GM23338 (cell line): Measurements from ENCODE around the gene TYRO3. TPM values are rescaled to one million over a fixed set of nuclear protein-coding genes. Genes with fewer than 3 reads are reported as not detected.

Experiments
- ATAC-seq: fragments of 200-7000 bp; cut with Tn5 transposase; 3 replicates; pipeline ENCODE4 v1.9.1; 2020
- DNase-seq: peaks from one replicate; pipeline ENCODE4 v3.0.0-alpha.2; 2015; ENCODE audit warnings: low spot score
- H2AFZ ChIP-seq: fragments of 200-600 bp; sonication (generic); 2 replicates; pipeline ENCODE4 v1.8.0; 2016; ENCODE audit warnings: antibody characterized with exemption, mild to moderate bottlenecking, moderate library complexity
- H3F3A ChIP-seq: fragments of 200-600 bp; sonication (generic); replicated peaks from 2 replicates; pipeline ENCODE4 v1.8.0; 2017; ENCODE audit warnings: antibody characterized with exemption, mixed run types, low read depth
- H3K27ac ChIP-seq: fragments of 200-600 bp; sonication (generic); 2 replicates; pipeline ENCODE4 v1.6.1; 2016; ENCODE audit warnings: low read depth
- H3K27me3 ChIP-seq: fragments of 200-600 bp; sonication (generic); 2 replicates; pipeline ENCODE4 v1.8.0; 2016; ENCODE audit warnings: mild to moderate bottlenecking, mixed run types, moderate library complexity; ENCODE audit not compliant: insufficient read depth
- H3K36me3 ChIP-seq: fragments of 200-600 bp; sonication (generic); 2 replicates; pipeline ENCODE4 v1.8.0; 2016; ENCODE audit warnings: mild to moderate bottlenecking; ENCODE audit not compliant: insufficient read depth
- H3K4me1 ChIP-seq: fragments of 200-600 bp; sonication (generic); 2 replicates; pipeline ENCODE4 v1.8.0; 2016; ENCODE audit warnings: mild to moderate bottlenecking, moderate library complexity; ENCODE audit not compliant: insufficient read depth
- H3K4me2 ChIP-seq: fragments of 200-600 bp; sonication (generic); 2 replicates; pipeline ENCODE4 v1.7.1; 2017; ENCODE audit warnings: mixed run types
- H3K4me3 ChIP-seq: fragments of 200-600 bp; sonication (generic); 2 replicates; pipeline ENCODE4 v1.6.1; 2016; ENCODE audit warnings: mixed run types
- H3K79me2 ChIP-seq: fragments of 200-600 bp; sonication (generic); replicated peaks from 2 replicates; pipeline ENCODE4 v1.8.0; 2017; ENCODE audit warnings: mild to moderate bottlenecking; ENCODE audit not compliant: insufficient read depth
- H3K9me2 ChIP-seq: fragments of 200-600 bp; sonication (generic); 2 replicates; pipeline ENCODE4 v1.8.0; 2017; ENCODE audit not compliant: insufficient read depth
- H4K20me1 ChIP-seq: fragments of 200-600 bp; sonication (generic); replicated peaks from 2 replicates; pipeline ENCODE4 v1.8.0; 2017; ENCODE audit warnings: mild to moderate bottlenecking; ENCODE audit not compliant: insufficient read depth
- H3K27ac Mint-ChIP-seq: 2 replicates; pipeline ENCODE4 v1.8.0; 2020; ENCODE audit warnings: inconsistent platforms, mild to moderate bottlenecking, moderate library complexity, mixed read lengths
- H3K27me3 Mint-ChIP-seq: 3 replicates; pipeline ENCODE4 v1.8.0; 2022; ENCODE audit warnings: low read depth, mild to moderate bottlenecking, moderate library complexity, mixed read lengths, inconsistent platforms; ENCODE audit not compliant: insufficient read depth, poor library complexity
- H3K36me3 Mint-ChIP-seq: 3 replicates; pipeline ENCODE4 v1.8.0; 2021; ENCODE audit warnings: low read depth, mild to moderate bottlenecking, inconsistent platforms, moderate library complexity, mixed read lengths
- H3K4me1 Mint-ChIP-seq: 3 replicates; pipeline ENCODE4 v1.8.0; 2020; ENCODE audit warnings: mild to moderate bottlenecking, inconsistent platforms, mixed read lengths
- H3K4me3 Mint-ChIP-seq: 3 replicates; pipeline ENCODE4 v1.8.0; 2021; ENCODE audit warnings: moderate library complexity, mild to moderate bottlenecking, inconsistent platforms, mixed read lengths
- H3K9me3 Mint-ChIP-seq: 3 replicates; pipeline ENCODE4 v1.8.0; 2020; ENCODE audit warnings: moderate library complexity, mild to moderate bottlenecking, inconsistent platforms, mixed read lengths
- CREB1 ChIP-seq: fragments of 250-450 bp; sonication (Bioruptor Pico); IDR thresholded peaks from 2 replicates; pipeline ENCODE4 v1.5.0; 2020; ENCODE audit warnings: low read depth, mild to moderate bottlenecking, moderate library complexity
- EZH2 ChIP-seq: fragments of 200-600 bp; sonication (generic); IDR thresholded peaks from one replicate; pipeline ENCODE4 v1.8.0; 2017; ENCODE audit warnings: antibody characterized with exemption, mild to moderate bottlenecking, low read depth; ENCODE audit not compliant: unreplicated experiment
- EZH2phosphoT487 ChIP-seq: fragments of 200-600 bp; sonication (generic); IDR thresholded peaks from one replicate; pipeline ENCODE4 v1.8.1; 2018; ENCODE audit warnings: antibody characterized with exemption; ENCODE audit not compliant: unreplicated experiment
- JUNB ChIP-seq: IDR thresholded peaks from one replicate; pipeline ENCODE4 v1.6.1; 2016; ENCODE audit warnings: antibody characterized with exemption; ENCODE audit not compliant: unreplicated experiment
- NANOG ChIP-seq: IDR thresholded peaks from 2 replicates; pipeline ENCODE4 v1.6.1; 2016; ENCODE audit warnings: antibody characterized with exemption, borderline replicate concordance
- POLR2AphosphoS5 ChIP-seq: IDR thresholded peaks from 2 replicates; pipeline ENCODE4 v1.6.1; 2016; ENCODE audit warnings: antibody characterized with exemption, low read depth
- STAT1 ChIP-seq: IDR thresholded peaks from one replicate; pipeline ENCODE4 v1.6.1; 2016; ENCODE audit warnings: antibody characterized with exemption; ENCODE audit not compliant: unreplicated experiment
- ZNF114 ChIP-seq: fragments of 250-450 bp; sonication (Bioruptor Pico); IDR thresholded peaks from 2 replicates; pipeline ENCODE4 v1.5.0; 2020; ENCODE audit warnings: mild to moderate bottlenecking, moderate library complexity
- ZNF331 ChIP-seq: fragments of 250-450 bp; sonication (Bioruptor Pico); IDR thresholded peaks from 2 replicates; pipeline ENCODE4 v1.5.0; 2020; ENCODE audit warnings: low read depth, mild to moderate bottlenecking, moderate library complexity
- polyA plus RNA-seq: library from polyadenylated mRNA; unstranded; fragments of >200 nt; fragmentation: Nextera tagmentation; extraction: Ambion mirVana; gene quantifications from 2 replicates; pipeline ENCODE4 v1.2.1, GENCODE V29; 2016
- total RNA-seq: library from RNA; depleted of rRNA; stranded (reverse); fragments of >200 nt; shearing (Covaris generic); gene quantifications from 2 replicates; pipeline ENCODE4 v1.2.3, GENCODE V29; 2014
- TF ChIP-seq, protein P1 (sequence below): IDR thresholded peaks from one replicate; pipeline ENCODE4 v1.6.1; 2018; ENCODE audit warnings: antibody characterized with exemption; ENCODE audit not compliant: unreplicated experiment
- TF ChIP-seq, protein P2 (sequence below): IDR thresholded peaks from 2 replicates; pipeline ENCODE4 v1.6.1; 2016; ENCODE audit warnings: antibody characterized with exemption
- TF ChIP-seq, protein P3 (sequence below), 2 experiments: fragments of 200-600 bp in 1 of 2; sonication (generic) in 1 of 2; conservative IDR thresholded peaks; 2 replicates each; pipeline versions ENCODE4 v1.5.1 to v1.6.1; 2016 to 2017; ENCODE audit warnings: antibody characterized with exemption in 2 of 2, low read depth in 2 of 2, mild to moderate bottlenecking in 2 of 2, moderate library complexity in 1 of 2
- TF ChIP-seq, protein P4 (sequence below): fragments of 250-450 bp; sonication (Bioruptor Pico); IDR thresholded peaks from 2 replicates; pipeline ENCODE4 v1.5.0; 2020; ENCODE audit warnings: mild to moderate bottlenecking, moderate library complexity

Gene TYRO3
- total and polyA plus RNA-seq, 2 experiments from 2014 or later = 32.6 to 61.0 TPM

DNA sequence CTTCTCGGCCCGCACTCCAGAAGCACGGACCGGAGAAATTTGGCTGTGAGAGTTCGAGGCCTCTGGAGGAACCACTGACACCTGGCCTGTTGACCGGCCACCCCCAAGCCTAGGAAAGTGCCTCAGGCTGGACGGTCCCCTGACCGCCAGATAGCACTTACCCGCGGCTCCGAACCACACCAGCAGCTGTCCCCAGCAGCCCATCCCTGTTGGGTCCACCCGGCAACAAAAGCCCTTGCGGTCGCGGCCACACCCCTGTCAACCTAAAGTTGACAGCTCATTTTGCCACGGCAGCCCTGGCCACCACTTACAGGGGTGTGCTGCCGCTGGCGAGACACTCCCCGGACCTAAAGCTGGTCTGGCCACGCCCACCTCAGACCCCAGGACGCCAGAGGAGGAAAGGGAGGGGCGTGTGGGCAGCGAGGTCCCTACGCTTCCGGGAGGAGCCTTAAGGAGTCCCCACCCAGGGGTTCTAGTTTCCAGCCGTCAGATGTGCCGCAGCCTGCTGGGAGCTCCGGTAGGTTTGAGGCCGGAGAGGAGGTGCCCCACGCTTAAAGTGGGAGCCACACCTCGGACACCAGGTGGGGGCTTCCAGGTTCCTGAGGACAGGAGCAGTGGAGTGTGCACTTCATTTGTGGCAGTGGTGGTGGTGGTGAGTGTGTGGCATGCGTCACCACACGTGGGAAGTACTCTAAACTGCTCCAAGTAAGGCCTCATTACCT is 45.3 kb upstream of the TYRO3 start, which contains the start of gene LTK:
LTK (minus strand) TSS at position 322 of the 722 bp plus-strand sequence; CDS start at position 204, 118 bp downstream.
- H3K36me3 ChIP-seq = no peaks in the 10 kb centered on the region
- H3K79me2 ChIP-seq = no peaks in the 10 kb centered on the region
- H3K4me2 ChIP-seq = peak within 1 kb of the TSS; percentile 93
- peak; percentile 78 for DNase-seq
- peaks cover 8% of the 10 kb centered on the region; the same call in 1 of the 3 replicates for H3K4me1 Mint-ChIP-seq
- H4K20me1 ChIP-seq = no peaks in the 10 kb centered on the region; the same call in 1 of the 2 replicates
- peak within 1 kb of the TSS; percentile 76 for H3K4me3 Mint-ChIP-seq
- peaks cover 23% of the 10 kb centered on the region for H3F3A ChIP-seq
- H3K4me1 ChIP-seq = 0 out of 2 replicates have a peak, but pooled peaks cover 10% of the 10 kb centered on the region
- no peak within 1 kb of the TSS for H3K27ac Mint-ChIP-seq
- peaks cover 69% of the 10 kb centered on the region for H3K27me3 ChIP-seq
- ATAC-seq = peak; percentile 48
- no peak for TF ChIP-seq POLR2AphosphoS5
- no peak for TF ChIP-seq EZH2phosphoT487
- no peak for TF ChIP-seq ZNF331 (CRISPR knock-in tag)
- TF ChIP-seq STAT1 = no peak
- TF ChIP-seq NANOG = no peak
- no peak for TF ChIP-seq CREB1 (CRISPR knock-in tag)
- TF ChIP-seq, protein P1, sequence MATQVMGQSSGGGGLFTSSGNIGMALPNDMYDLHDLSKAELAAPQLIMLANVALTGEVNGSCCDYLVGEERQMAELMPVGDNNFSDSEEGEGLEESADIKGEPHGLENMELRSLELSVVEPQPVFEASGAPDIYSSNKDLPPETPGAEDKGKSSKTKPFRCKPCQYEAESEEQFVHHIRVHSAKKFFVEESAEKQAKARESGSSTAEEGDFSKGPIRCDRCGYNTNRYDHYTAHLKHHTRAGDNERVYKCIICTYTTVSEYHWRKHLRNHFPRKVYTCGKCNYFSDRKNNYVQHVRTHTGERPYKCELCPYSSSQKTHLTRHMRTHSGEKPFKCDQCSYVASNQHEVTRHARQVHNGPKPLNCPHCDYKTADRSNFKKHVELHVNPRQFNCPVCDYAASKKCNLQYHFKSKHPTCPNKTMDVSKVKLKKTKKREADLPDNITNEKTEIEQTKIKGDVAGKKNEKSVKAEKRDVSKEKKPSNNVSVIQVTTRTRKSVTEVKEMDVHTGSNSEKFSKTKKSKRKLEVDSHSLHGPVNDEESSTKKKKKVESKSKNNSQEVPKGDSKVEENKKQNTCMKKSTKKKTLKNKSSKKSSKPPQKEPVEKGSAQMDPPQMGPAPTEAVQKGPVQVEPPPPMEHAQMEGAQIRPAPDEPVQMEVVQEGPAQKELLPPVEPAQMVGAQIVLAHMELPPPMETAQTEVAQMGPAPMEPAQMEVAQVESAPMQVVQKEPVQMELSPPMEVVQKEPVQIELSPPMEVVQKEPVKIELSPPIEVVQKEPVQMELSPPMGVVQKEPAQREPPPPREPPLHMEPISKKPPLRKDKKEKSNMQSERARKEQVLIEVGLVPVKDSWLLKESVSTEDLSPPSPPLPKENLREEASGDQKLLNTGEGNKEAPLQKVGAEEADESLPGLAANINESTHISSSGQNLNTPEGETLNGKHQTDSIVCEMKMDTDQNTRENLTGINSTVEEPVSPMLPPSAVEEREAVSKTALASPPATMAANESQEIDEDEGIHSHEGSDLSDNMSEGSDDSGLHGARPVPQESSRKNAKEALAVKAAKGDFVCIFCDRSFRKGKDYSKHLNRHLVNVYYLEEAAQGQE = no peak
- no peak for TF ChIP-seq JUNB
- TF ChIP-seq, protein P2, sequence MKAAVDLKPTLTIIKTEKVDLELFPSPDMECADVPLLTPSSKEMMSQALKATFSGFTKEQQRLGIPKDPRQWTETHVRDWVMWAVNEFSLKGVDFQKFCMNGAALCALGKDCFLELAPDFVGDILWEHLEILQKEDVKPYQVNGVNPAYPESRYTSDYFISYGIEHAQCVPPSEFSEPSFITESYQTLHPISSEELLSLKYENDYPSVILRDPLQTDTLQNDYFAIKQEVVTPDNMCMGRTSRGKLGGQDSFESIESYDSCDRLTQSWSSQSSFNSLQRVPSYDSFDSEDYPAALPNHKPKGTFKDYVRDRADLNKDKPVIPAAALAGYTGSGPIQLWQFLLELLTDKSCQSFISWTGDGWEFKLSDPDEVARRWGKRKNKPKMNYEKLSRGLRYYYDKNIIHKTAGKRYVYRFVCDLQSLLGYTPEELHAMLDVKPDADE = no peak
- TF ChIP-seq, protein P3, sequence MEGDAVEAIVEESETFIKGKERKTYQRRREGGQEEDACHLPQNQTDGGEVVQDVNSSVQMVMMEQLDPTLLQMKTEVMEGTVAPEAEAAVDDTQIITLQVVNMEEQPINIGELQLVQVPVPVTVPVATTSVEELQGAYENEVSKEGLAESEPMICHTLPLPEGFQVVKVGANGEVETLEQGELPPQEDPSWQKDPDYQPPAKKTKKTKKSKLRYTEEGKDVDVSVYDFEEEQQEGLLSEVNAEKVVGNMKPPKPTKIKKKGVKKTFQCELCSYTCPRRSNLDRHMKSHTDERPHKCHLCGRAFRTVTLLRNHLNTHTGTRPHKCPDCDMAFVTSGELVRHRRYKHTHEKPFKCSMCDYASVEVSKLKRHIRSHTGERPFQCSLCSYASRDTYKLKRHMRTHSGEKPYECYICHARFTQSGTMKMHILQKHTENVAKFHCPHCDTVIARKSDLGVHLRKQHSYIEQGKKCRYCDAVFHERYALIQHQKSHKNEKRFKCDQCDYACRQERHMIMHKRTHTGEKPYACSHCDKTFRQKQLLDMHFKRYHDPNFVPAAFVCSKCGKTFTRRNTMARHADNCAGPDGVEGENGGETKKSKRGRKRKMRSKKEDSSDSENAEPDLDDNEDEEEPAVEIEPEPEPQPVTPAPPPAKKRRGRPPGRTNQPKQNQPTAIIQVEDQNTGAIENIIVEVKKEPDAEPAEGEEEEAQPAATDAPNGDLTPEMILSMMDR (conservative IDR thresholded peaks at IDR 0.05; ENCODE audit: low read depth in 2 of 2) = no peak
- TF ChIP-seq ZNF114 = no peak
- no peak for TF ChIP-seq EZH2
- TF ChIP-seq, protein P4, sequence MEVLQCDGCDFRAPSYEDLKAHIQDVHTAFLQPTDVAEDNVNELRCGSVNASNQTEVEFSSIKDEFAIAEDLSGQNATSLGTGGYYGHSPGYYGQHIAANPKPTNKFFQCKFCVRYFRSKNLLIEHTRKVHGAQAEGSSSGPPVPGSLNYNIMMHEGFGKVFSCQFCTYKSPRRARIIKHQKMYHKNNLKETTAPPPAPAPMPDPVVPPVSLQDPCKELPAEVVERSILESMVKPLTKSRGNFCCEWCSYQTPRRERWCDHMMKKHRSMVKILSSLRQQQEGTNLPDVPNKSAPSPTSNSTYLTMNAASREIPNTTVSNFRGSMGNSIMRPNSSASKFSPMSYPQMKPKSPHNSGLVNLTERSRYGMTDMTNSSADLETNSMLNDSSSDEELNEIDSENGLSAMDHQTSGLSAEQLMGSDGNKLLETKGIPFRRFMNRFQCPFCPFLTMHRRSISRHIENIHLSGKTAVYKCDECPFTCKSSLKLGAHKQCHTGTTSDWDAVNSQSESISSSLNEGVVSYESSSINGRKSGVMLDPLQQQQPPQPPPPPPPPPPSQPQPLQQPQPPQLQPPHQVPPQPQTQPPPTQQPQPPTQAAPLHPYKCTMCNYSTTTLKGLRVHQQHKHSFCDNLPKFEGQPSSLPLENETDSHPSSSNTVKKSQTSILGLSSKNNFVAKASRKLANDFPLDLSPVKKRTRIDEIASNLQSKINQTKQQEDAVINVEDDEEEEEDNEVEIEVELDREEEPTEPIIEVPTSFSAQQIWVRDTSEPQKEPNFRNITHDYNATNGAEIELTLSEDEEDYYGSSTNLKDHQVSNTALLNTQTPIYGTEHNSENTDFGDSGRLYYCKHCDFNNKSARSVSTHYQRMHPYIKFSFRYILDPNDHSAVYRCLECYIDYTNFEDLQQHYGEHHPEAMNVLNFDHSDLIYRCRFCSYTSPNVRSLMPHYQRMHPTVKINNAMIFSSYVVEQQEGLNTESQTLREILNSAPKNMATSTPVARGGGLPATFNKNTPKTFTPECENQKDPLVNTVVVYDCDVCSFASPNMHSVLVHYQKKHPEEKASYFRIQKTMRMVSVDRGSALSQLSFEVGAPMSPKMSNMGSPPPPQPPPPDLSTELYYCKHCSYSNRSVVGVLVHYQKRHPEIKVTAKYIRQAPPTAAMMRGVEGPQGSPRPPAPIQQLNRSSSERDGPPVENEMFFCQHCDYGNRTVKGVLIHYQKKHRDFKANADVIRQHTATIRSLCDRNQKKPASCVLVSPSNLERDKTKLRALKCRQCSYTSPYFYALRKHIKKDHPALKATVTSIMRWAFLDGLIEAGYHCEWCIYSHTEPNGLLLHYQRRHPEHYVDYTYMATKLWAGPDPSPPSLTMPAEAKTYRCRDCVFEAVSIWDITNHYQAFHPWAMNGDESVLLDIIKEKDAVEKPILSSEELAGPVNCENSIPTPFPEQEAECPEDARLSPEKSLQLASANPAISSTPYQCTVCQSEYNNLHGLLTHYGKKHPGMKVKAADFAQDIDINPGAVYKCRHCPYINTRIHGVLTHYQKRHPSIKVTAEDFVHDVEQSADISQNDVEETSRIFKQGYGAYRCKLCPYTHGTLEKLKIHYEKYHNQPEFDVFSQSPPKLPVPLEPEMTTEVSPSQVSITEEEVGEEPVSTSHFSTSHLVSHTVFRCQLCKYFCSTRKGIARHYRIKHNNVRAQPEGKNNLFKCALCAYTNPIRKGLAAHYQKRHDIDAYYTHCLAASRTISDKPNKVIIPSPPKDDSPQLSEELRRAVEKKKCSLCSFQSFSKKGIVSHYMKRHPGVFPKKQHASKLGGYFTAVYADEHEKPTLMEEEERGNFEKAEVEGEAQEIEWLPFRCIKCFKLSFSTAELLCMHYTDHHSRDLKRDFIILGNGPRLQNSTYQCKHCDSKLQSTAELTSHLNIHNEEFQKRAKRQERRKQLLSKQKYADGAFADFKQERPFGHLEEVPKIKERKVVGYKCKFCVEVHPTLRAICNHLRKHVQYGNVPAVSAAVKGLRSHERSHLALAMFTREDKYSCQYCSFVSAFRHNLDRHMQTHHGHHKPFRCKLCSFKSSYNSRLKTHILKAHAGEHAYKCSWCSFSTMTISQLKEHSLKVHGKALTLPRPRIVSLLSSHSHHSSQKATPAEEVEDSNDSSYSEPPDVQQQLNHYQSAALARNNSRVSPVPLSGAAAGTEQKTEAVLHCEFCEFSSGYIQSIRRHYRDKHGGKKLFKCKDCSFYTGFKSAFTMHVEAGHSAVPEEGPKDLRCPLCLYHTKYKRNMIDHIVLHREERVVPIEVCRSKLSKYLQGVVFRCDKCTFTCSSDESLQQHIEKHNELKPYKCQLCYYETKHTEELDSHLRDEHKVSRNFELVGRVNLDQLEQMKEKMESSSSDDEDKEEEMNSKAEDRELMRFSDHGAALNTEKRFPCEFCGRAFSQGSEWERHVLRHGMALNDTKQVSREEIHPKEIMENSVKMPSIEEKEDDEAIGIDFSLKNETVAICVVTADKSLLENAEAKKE = no peak
- no peak within 1 kb of the TSS for H3K27ac ChIP-seq
- H3K36me3 Mint-ChIP-seq = peaks cover 15% of the 10 kb centered on the region; the same call in 2 of the 3 replicates
- H2AFZ ChIP-seq = peak within 1 kb of the TSS; percentile 87
- peaks cover 57% of the 10 kb centered on the region for H3K27me3 Mint-ChIP-seq
- no peaks in the 10 kb centered on the region for H3K9me2 ChIP-seq
- H3K4me3 ChIP-seq = peak within 1 kb of the TSS; percentile 62
- no peaks in the 10 kb centered on the region for H3K9me3 Mint-ChIP-seq
